HepG2 (cell line): Measurements from ENCODE around the gene MAP2K5. TPM values are rescaled to one million over a fixed set of nuclear protein-coding genes. Genes with fewer than 3 reads are reported as not detected.

Source experiments
- ATAC-seq: fragments of 200-7000 bp; cut with Tn5 transposase; 3 replicates; pipeline ENCODE4 v1.9.1; 2020; ENCODE audit warnings: mild to moderate bottlenecking, moderate library complexity
- BruUV-seq: library from RNA; stranded (reverse); fragments of 400-500 nt; replicated peaks from 2 replicates; lab custom pipeline; 2021; lab: Mats Ljungman, UMichigan
- CTCF ChIA-PET: fragments of 300-600 bp; formaldehyde crosslinking; extraction: SDS; loops from one replicate; lab custom pipeline; 2021; ENCODE audit warnings: low total read pairs, inconsistent platforms, low intra/inter-chr PET ratio; lab: Yijun Ruan, JAX
- POLR2A ChIA-PET: fragments of 350-600 bp; sonication (Branson Sonifier 250); formaldehyde crosslinking; loops from one replicate; lab custom pipeline; 2020; ENCODE audit warnings: antibody characterized with exemption, inconsistent platforms; lab: Yijun Ruan, JAX
- DNase-seq: peaks from one replicate; pipeline ENCODE4 v3.0.0-alpha.2; 2015; ENCODE audit warnings: low spot score
- FAIRE-seq: peaks from 3 replicates; lab custom pipeline; 2011; peaks lifted over from hg19 to GRCh38; lab: Jason Lieb, UNC
- H2AFZ ChIP-seq: one replicate; pipeline ENCODE4 v1.6.1; 2011; ENCODE audit warnings: low read length, inconsistent platforms
- H3K27ac ChIP-seq: fragments of 300-600 bp; 3 replicates; pipeline ENCODE4 v1.8.0; 2011; ENCODE audit warnings: mixed run types, mild to moderate bottlenecking, mixed read lengths, low read length, inconsistent platforms; ENCODE audit not compliant: insufficient read depth; ENCODE audit errors: extremely low read length
- H3K27me3 ChIP-seq, 2 experiments: fragments of 200-600 bp in 1 of 2; 2 replicates in 1 of 2; 3 replicates in 1 of 2; pipeline versions ENCODE4 v1.6.0 to v1.8.0; 2011; ENCODE audit warnings: low read length in 2 of 2, mild to moderate bottlenecking in 2 of 2, moderate library complexity in 2 of 2, inconsistent platforms in 1 of 2; ENCODE audit not compliant: insufficient read depth in 2 of 2, control insufficient read depth in 1 of 2
- H3K36me3 ChIP-seq, 2 experiments: fragments of 200-600 bp in 1 of 2; replicated peaks in 1 of 2; 2 replicates in 1 of 2; 3 replicates in 1 of 2; pipeline versions ENCODE4 v1.5.1 to v1.8.0; 2011; ENCODE audit warnings: low read length in 2 of 2, inconsistent platforms in 1 of 2; ENCODE audit not compliant: insufficient read depth in 2 of 2, control insufficient read depth in 1 of 2
- H3K4me1 ChIP-seq: 2 replicates; pipeline ENCODE4 v1.5.1; 2012; ENCODE audit warnings: low read length, inconsistent platforms; ENCODE audit not compliant: insufficient read depth
- H3K4me2 ChIP-seq: 2 replicates; pipeline ENCODE4 v1.6.0; 2011; ENCODE audit warnings: low read depth, low read length, inconsistent platforms
- H3K4me3 ChIP-seq, 3 experiments: fragments of 200-600 bp in 1 of 3; sonication (generic), shearing (Covaris generic) in 1 of 3; replicated peaks in 1 of 3; 2 replicates each; pipeline ENCODE4 v1.5.1; 2011 to 2016; ENCODE audit warnings: low read length in 3 of 3, inconsistent platforms in 2 of 3, low read depth in 2 of 3, mild to moderate bottlenecking in 2 of 3, control low read depth in 1 of 3, mixed read lengths in 1 of 3; ENCODE audit not compliant: insufficient read depth in 1 of 3
- H3K79me2 ChIP-seq: one replicate; pipeline ENCODE4 v1.6.1; 2011; ENCODE audit warnings: low read length, inconsistent platforms; ENCODE audit not compliant: insufficient read depth
- H3K9ac ChIP-seq: 2 replicates; pipeline ENCODE4 v1.6.0; 2011; ENCODE audit warnings: mild to moderate bottlenecking, low read depth, low read length, inconsistent platforms; ENCODE audit not compliant: insufficient read depth
- H3K9me3 ChIP-seq: 2 replicates; pipeline ENCODE4 v1.5.1; 2012; ENCODE audit warnings: mild to moderate bottlenecking, low read length
- H4K20me1 ChIP-seq: 2 replicates; pipeline ENCODE4 v1.6.0; 2011; ENCODE audit warnings: inconsistent platforms, mild to moderate bottlenecking, low read length, moderate library complexity; ENCODE audit not compliant: insufficient read depth
- HCFC1 ChIP-seq: fragments of 150-350 bp; IDR thresholded peaks from 2 replicates; pipeline ENCODE4 v1.6.1; 2014; ENCODE audit warnings: low read depth, low read length
- HNRNPLL ChIP-seq: fragments of 200-400 bp; formaldehyde crosslinking; IDR thresholded peaks from 2 replicates; pipeline ENCODE4 v1.6.1; 2017; ENCODE audit warnings: mild to moderate bottlenecking, low read depth, low read length; ENCODE audit not compliant: poor library complexity, severe bottlenecking
- ZNF432 ChIP-seq: sonication (generic); formaldehyde crosslinking; IDR thresholded peaks from 2 replicates; pipeline ENCODE4 v1.5.0; 2020; ENCODE audit warnings: missing genetic modification reagents, mild to moderate bottlenecking, borderline replicate concordance
- ZNF678 ChIP-seq: sonication (generic); formaldehyde crosslinking; IDR thresholded peaks from 2 replicates; pipeline ENCODE4 v1.4.0; 2020; ENCODE audit warnings: mild to moderate bottlenecking, missing genetic modification reagents
- WGBS: methylation state at CpG from one replicate; pipeline ENCODE4 v1.1.6; 2017; ENCODE audit warnings: low lambda C conversion rate; 5-methylcytosine and 5-hydroxymethylcytosine counted together
- in situ Hi-C: cut with HindIII; loops from 2 replicates; pipeline ENCODE4 v1.10.0; 2017; ENCODE audit warnings: low pct_unique_long_range_greater_than_20kb; ENCODE audit not compliant: extremely low pct_ligation_motif_present
- intact Hi-C: fragments of 100-400 bp; cut with micrococcal nuclease; formaldehyde crosslinking; loops from one replicate; pipeline ENCODE4 v1.10.0; 2022; ENCODE audit not compliant: unreplicated experiment
- polyA plus RNA-seq, 8 experiments: library from polyadenylated mRNA; depleted of rRNA in 3 of 8; stranded (reverse) in 7 of 8; unstranded in 1 of 8; fragments of >200 nt; fragmentation: Illumina TruSeq in 4 of 8; extraction: Trizol in 4 of 8; gene quantifications; 2 replicates each; pipeline versions ENCODE4 v1.2.1 to v1.2.3, GENCODE V29; 2011 to 2016; ENCODE audit warnings: low read depth in 4 of 8, missing spikeins in 1 of 8, mixed read lengths in 1 of 8; ENCODE audit not compliant: insufficient read depth in 1 of 8
- total RNA-seq, 5 experiments: library from RNA; depleted of rRNA; stranded (reverse); fragments of >200 nt; fragmentation: Illumina TruSeq; extraction: Trizol; gene quantifications; 2 replicates each; pipeline ENCODE4 v1.2.3, GENCODE V29; 2016; ENCODE audit warnings: low read depth in 1 of 5
- TF ChIP-seq, protein P1 (sequence below): sonication (generic); formaldehyde crosslinking; IDR thresholded peaks from 2 replicates; pipeline ENCODE4 v1.4.0; 2020; ENCODE audit warnings: missing genetic modification reagents

Gene MAP2K5
- total and polyA plus RNA-seq, 2 of the 13 experiments (the other 11 are each of a cell fraction or from before 2014, with no cell fraction given), result 4.0 to 4.3 TPM

GRCh38 chr15:67719330-67719959 is 176.9 kb downstream of the MAP2K5 start:
- FAIRE-seq, result no peak
- H2AFZ ChIP-seq, result no peak overlapping the region
- BruUV-seq, result no TSS peak
- no peak for TF ChIP-seq ZNF432 (CRISPR knock-in tag)
- TF ChIP-seq, protein P1, sequence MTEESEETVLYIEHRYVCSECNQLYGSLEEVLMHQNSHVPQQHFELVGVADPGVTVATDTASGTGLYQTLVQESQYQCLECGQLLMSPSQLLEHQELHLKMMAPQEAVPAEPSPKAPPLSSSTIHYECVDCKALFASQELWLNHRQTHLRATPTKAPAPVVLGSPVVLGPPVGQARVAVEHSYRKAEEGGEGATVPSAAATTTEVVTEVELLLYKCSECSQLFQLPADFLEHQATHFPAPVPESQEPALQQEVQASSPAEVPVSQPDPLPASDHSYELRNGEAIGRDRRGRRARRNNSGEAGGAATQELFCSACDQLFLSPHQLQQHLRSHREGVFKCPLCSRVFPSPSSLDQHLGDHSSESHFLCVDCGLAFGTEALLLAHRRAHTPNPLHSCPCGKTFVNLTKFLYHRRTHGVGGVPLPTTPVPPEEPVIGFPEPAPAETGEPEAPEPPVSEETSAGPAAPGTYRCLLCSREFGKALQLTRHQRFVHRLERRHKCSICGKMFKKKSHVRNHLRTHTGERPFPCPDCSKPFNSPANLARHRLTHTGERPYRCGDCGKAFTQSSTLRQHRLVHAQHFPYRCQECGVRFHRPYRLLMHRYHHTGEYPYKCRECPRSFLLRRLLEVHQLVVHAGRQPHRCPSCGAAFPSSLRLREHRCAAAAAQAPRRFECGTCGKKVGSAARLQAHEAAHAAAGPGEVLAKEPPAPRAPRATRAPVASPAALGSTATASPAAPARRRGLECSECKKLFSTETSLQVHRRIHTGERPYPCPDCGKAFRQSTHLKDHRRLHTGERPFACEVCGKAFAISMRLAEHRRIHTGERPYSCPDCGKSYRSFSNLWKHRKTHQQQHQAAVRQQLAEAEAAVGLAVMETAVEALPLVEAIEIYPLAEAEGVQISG (CRISPR knock-in tag), result no peak
- TF ChIP-seq HCFC1, result no peak
- no peak for TF ChIP-seq ZNF678
- no peak for TF ChIP-seq HNRNPLL
- H3K4me3 ChIP-seq, result no peak overlapping the region
- H3K27ac ChIP-seq, result no peak overlapping the region
- no peaks in the 10 kb centered on the region for H3K36me3 ChIP-seq
- WGBS, result 72% methylated on average over 1 of the region's 1 CpG
- no peak for ATAC-seq
- H3K4me2 ChIP-seq, result no peak overlapping the region
- H3K27me3 ChIP-seq, result no peaks in the 10 kb centered on the region
- no peak overlapping the region for H3K9ac ChIP-seq
- in situ Hi-C loops, result no loop called here
- H3K9me3 ChIP-seq, result no peaks in the 10 kb centered on the region
- CTCF ChIA-PET, result no interaction called here
- no peaks in the 10 kb centered on the region for H4K20me1 ChIP-seq
- no peaks in the 10 kb centered on the region for H3K4me1 ChIP-seq
- intact Hi-C loops, result no loop called here
- POLR2A ChIA-PET, result no interaction called here
- no peak for DNase-seq
- no peaks in the 10 kb centered on the region for H3K79me2 ChIP-seq
